Measurements from ENCODE around the gene BCL2.
"Not testable (repeated sequence)": the region's sequence is repeated elsewhere in the genome, so short reads cannot be mapped to it uniquely, and the experiment has no call there.

BCL2 gene

DNA sequence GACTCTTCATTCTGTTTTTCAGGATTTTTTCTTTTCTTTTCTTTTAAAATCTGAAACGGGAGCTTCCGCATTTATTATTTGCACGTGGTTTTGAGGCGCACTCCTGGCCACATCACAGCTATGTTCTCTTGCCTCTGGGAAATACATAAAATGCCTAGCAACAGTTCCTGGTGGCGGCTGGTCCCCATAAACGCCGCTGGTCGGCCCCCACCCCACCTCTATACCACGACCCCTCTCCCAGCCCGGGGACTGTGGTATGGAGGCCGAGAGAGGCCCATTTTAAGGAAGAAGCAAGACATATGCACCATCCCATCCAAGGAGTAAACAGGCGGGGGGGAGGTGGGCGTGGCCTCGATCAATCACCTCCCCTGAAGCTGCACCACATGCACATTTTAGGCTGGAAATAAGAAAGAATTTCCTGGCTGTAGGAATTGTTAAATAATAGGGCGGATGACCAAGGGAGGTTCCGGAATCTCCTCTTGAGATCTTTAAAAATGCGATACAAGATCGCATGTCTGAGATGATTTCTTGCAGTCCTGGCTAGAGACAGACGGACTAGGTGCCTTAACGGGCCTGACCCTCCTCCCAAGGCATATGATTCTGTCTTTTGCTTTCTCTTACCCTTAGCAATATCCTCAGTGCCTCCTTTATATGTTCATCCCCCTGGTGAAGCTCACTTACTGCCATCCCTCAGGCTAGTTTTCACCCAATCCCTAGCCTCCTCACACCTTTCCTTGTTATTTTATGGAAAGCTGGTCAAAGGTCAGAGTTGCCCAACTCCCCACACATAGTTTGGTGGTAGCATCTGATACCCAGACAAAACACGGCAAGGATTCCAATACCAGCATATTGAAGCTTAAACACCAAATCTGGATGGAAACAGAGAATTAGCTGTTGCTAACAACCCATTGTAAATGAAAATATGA, 82.4 kb downstream of the BCL2 start:
- H3K9ac ChIP-seq (ENCODE audit: insufficient read length), result no peak overlapping the region
- no peak overlapping the region for H3K4me3 ChIP-seq
- H3K36me3 ChIP-seq (ENCODE audit: insufficient read depth, low read length), result no peaks in the 10 kb centered on the region
- H3K27ac ChIP-seq, result no peak overlapping the region
- TF ChIP-seq EZH2 (IDR thresholded peaks at IDR 0.05) (no peak), FOXP2 (optimal IDR thresholded peaks at IDR 0.05; ENCODE audit: control extremely low read depth, extremely low read length, insufficient read depth) (no peak), POLR2AphosphoS5 (IDR thresholded peaks at IDR 0.05; ENCODE audit: borderline replicate concordance, low read depth, low read length) (no peak)
- H3K9me3 ChIP-seq (ENCODE audit: low read depth, low read length), result no peaks in the 10 kb centered on the region
- no peak for DNase-seq (ENCODE audit: low read depth, low spot score)

DNA sequence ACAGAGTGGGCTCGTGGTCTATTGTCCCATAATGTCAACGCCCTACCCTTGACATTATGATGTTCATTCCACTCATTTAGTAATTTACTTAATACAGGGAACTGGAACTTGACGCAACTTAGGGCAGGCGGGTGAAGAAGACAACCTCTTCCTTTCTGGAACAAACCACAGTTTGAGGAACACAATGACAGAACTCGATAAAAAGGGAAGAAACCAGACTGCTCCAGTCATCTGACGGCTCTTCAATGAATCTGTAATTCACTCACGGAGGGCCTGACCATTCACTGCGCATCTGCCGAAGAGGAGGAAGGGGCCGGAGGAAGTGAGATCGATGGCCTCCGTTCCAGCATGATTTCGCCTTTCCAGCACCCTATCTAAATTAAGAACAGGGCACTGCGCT, 83.2 kb downstream of the BCL2 start:
- H3K36me3 ChIP-seq (ENCODE audit: insufficient read depth, low read length), result no peaks in the 10 kb centered on the region
- DNase-seq (ENCODE audit: low read depth, low spot score), result no peak
- H3K27ac ChIP-seq, result no peak overlapping the region
- no peaks in the 10 kb centered on the region for H3K9me3 ChIP-seq (ENCODE audit: low read depth, low read length)
- no peak for TF ChIP-seq POLR2AphosphoS5 (IDR thresholded peaks at IDR 0.05; ENCODE audit: borderline replicate concordance, low read depth, low read length)
- no peak for TF ChIP-seq EZH2 (IDR thresholded peaks at IDR 0.05)
- H3K9ac ChIP-seq (ENCODE audit: insufficient read length), result no peak overlapping the region
- H3K4me3 ChIP-seq, result no peak overlapping the region

DNA sequence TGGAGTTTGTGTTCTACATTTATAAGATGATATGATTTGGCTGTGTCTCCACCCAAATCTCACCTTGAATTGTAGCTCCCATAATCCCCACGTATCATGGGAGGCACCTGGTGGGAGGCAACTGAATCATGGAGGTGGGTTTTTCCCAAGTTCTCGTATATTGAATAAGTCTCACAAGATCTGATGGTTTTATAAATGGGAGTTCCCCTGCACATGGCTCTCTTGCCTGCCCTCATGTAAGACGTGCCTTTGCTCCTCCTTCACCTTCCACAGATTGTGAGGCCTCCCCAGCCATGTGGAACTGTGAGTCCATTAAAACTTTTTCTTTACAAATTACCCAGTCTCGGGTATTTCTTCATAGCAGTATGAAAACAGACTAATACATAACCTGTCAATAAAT, 83.6 kb downstream of the BCL2 start:
- not testable (repeated sequence) for H3K9ac ChIP-seq (ENCODE audit: insufficient read length); DNase-seq (ENCODE audit: low read depth, low spot score); H3K4me3 ChIP-seq; H3K27ac ChIP-seq; H3K9me3 ChIP-seq (ENCODE audit: low read depth, low read length); H3K36me3 ChIP-seq (ENCODE audit: insufficient read depth, low read length)

DNA sequence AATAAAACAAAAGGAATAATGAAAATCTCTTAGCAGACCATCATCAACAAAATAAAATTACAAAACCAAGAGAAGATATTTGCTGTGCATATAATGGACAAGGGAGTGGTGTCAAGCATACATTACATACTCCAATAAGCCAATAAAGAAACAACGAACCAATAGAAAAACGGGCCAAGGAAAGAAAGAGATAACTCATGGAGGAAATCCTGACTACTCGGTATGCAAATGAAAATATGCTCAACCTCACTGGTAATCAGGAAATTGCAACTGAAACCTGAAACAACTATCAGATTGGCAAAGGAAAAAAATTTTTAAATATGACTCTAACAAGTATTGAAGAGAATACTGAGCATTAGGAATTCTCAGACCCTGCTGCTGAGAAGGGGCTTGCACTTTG, 84.7 kb downstream of the BCL2 start:
- Histone ChIP-seq H3K9ac (ENCODE audit: insufficient read length) (no peak overlapping the region), H3K9me3 (ENCODE audit: low read depth, low read length) (no peaks in the 10 kb centered on the region), H3K36me3 (ENCODE audit: insufficient read depth, low read length) (no peaks in the 10 kb centered on the region), H3K4me3 (no peak overlapping the region), H3K27ac (no peak overlapping the region)
- TF ChIP-seq FOXP2 (optimal IDR thresholded peaks at IDR 0.05; ENCODE audit: control extremely low read depth, extremely low read length, insufficient read depth) (no peak), EZH2 (IDR thresholded peaks at IDR 0.05) (no peak), POLR2AphosphoS5 (IDR thresholded peaks at IDR 0.05; ENCODE audit: borderline replicate concordance, low read depth, low read length) (no peak)
- DNase-seq (ENCODE audit: low read depth, low spot score), result no peak

DNA sequence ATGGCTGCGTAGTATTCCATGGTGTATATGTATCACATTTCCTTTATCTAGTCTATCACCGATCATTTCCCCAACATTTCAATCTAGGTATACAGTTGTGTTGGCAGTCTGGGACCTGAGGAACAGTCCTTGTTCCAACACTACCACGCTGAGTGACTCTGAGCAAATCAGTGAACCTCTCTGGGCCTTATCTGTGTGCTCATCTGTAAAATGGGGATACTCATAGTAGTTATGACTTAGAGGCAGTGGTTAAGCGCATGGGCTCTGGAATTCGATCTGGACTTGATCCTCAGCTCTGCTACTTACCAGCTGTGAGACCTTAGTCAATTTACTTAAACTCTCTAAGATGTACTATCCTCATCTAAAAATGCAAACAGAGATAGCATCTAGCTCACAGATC, 85.1 kb downstream of the BCL2 start:
- Histone ChIP-seq H3K36me3 (ENCODE audit: insufficient read depth, low read length) (no peaks in the 10 kb centered on the region), H3K9me3 (ENCODE audit: low read depth, low read length) (no peaks in the 10 kb centered on the region), H3K4me3 (no peak overlapping the region), H3K27ac (no peak overlapping the region), H3K9ac (ENCODE audit: insufficient read length) (no peak overlapping the region)
- no peak for DNase-seq (ENCODE audit: low read depth, low spot score)
- TF ChIP-seq EZH2 (IDR thresholded peaks at IDR 0.05) (no peak), POLR2AphosphoS5 (IDR thresholded peaks at IDR 0.05; ENCODE audit: borderline replicate concordance, low read depth, low read length) (no peak), FOXP2 (optimal IDR thresholded peaks at IDR 0.05; ENCODE audit: control extremely low read depth, extremely low read length, insufficient read depth) (no peak)

DNA sequence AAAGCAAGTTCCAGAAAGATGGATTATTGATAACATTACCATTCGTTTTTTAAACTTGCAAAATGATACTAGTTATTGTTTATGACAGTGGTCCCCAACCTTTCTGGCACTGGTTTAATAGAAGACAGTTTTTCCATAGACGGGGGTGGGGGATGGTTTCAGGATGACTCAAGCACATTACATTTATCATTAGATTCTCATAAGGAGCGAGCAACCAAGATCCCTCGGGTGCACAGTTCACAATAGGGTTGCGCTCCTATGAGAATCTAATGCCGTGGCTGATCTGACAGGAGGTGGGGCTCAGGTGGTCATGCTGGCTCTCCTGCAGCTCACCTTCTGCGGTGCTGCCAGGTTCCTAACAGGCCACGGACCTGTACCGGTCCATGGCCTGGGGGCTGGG, 86.2 kb downstream of the BCL2 start:
- H3K27ac ChIP-seq, result no peak overlapping the region
- no peaks in the 10 kb centered on the region for H3K9me3 ChIP-seq (ENCODE audit: low read depth, low read length)
- no peak for DNase-seq (ENCODE audit: low read depth, low spot score)
- no peak overlapping the region for H3K9ac ChIP-seq (ENCODE audit: insufficient read length)
- no peak overlapping the region for H3K4me3 ChIP-seq
- TF ChIP-seq FOXP2 (optimal IDR thresholded peaks at IDR 0.05; ENCODE audit: control extremely low read depth, extremely low read length, insufficient read depth) (no peak), POLR2AphosphoS5 (IDR thresholded peaks at IDR 0.05; ENCODE audit: borderline replicate concordance, low read depth, low read length) (no peak), EZH2 (IDR thresholded peaks at IDR 0.05) (no peak)
- H3K36me3 ChIP-seq (ENCODE audit: insufficient read depth, low read length), result no peaks in the 10 kb centered on the region

DNA sequence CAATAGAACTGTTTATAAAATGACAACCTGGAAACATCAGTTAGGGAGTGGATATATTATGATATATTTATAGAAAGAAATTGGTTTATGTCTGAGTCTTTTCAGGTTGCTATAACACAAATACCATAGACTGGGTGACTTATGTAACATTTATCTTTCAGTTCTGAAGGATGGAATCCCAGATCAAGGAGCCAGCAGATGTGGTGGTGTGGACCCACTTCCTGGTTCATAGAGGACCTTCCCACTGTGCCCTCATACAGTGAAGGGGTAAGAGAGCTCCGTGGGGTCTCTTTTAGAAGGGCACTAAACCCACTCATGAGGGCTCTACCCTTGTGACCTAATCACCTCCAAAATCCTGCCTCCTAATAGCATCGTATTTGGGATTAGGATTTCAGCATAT, 86.7 kb downstream of the BCL2 start:
- H3K9ac ChIP-seq (ENCODE audit: insufficient read length), result no peak overlapping the region
- TF ChIP-seq EZH2 (IDR thresholded peaks at IDR 0.05) (no peak), POLR2AphosphoS5 (IDR thresholded peaks at IDR 0.05; ENCODE audit: borderline replicate concordance, low read depth, low read length) (no peak), FOXP2 (optimal IDR thresholded peaks at IDR 0.05; ENCODE audit: control extremely low read depth, extremely low read length, insufficient read depth) (no peak)
- no peak overlapping the region for H3K4me3 ChIP-seq
- no peaks in the 10 kb centered on the region for H3K36me3 ChIP-seq (ENCODE audit: insufficient read depth, low read length)
- no peak for DNase-seq (ENCODE audit: low read depth, low spot score)
- H3K27ac ChIP-seq, result no peak overlapping the region
- no peaks in the 10 kb centered on the region for H3K9me3 ChIP-seq (ENCODE audit: low read depth, low read length)

DNA sequence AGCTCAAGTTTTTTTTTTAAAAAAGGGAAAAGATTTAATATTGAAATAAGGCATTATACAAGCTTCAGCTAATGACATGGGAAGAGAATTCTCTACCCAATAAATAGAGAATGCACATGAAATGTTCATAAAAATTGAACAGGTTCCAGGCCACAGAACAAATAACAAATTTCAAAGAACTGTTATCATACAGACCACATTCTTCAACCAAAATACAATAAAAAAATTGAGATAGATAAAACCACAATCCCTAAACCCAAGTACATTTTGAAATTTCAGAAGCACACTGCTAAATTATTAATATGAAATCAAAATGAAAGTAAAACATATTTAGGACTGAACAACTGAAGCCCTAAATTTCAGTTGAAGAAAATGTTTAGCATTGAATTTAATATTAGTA, 89.6 kb downstream of the BCL2 start:
- no peaks in the 10 kb centered on the region for H3K36me3 ChIP-seq (ENCODE audit: insufficient read depth, low read length)

DNA sequence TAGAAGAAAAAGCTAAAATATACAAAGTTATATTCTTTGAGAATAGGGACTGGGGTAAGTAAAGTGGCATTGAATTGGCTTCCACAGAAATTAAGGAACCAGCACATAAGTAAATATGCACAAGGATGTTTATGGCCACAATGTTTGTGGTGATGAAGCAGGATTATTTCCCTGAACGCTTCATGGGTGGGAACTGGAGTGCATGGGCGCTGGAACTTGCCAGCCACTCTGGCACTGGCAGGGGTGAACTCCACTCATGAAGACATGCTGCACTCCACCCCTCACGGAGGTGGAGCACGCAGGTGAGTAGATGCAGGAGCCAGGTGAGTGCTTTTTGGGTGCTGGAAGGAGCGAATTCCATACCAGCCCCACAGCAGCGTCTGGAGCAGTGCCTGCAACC, 94.1 kb downstream of the BCL2 start:
- H3K27ac ChIP-seq, result no peak overlapping the region
- H3K9ac ChIP-seq (ENCODE audit: insufficient read length), result no peak overlapping the region
- H3K4me3 ChIP-seq, result no peak overlapping the region
- H3K36me3 ChIP-seq (ENCODE audit: insufficient read depth, low read length), result no peaks in the 10 kb centered on the region
- no peaks in the 10 kb centered on the region for H3K9me3 ChIP-seq (ENCODE audit: low read depth, low read length)
- no peak for TF ChIP-seq POLR2AphosphoS5 (IDR thresholded peaks at IDR 0.05; ENCODE audit: borderline replicate concordance, low read depth, low read length)
- no peak for TF ChIP-seq FOXP2 (optimal IDR thresholded peaks at IDR 0.05; ENCODE audit: control extremely low read depth, extremely low read length, insufficient read depth)
- DNase-seq (ENCODE audit: low read depth, low spot score), result no peak

More for the DNA sequence above, 89.6 kb downstream of the BCL2 start:
- TF ChIP-seq POLR2AphosphoS5 (IDR thresholded peaks at IDR 0.05; ENCODE audit: borderline replicate concordance, low read depth, low read length) (no peak), EZH2 (IDR thresholded peaks at IDR 0.05) (no peak), FOXP2 (optimal IDR thresholded peaks at IDR 0.05; ENCODE audit: control extremely low read depth, extremely low read length, insufficient read depth) (no peak)
- Histone ChIP-seq H3K4me3 (0 out of 2 replicates have a peak overlapping the region, but pooled peaks have one; percentile 12), H3K27ac (no peak overlapping the region), H3K9ac (ENCODE audit: insufficient read length) (peak overlapping the region; percentile 15), H3K9me3 (ENCODE audit: low read depth, low read length) (no peaks in the 10 kb centered on the region)
- no peak for DNase-seq (ENCODE audit: low read depth, low spot score)

All from SK-N-MC (cell line).